ENCODE measurements around the gene PDE1A.

- TF ChIP-seq CTCF (IDR thresholded peaks at IDR 0.05) (peak in 1 of 4 donors; percentile 14), POLR2A (IDR thresholded peaks at IDR 0.05) (no peak)
Observed at GRCh38 chr2:182101263-182101662, 325.6 kb downstream of the PDE1A start.

Measured in right lobe of liver (tissue), 4 donors.